ENCODE results near the gene CFAP74. TPM values are rescaled to one million over a fixed set of nuclear protein-coding genes. Genes with fewer than 3 reads are reported as not detected.
A peak's percentile ranks its signal among the peaks of the same experiment; 100 is the strongest.

CFAP74 gene
- total and polyA plus RNA-seq, 9 of the 15 experiments (the other 6 are each of a cell fraction or from before 2014, with no cell fraction given): 0.03 to 0.15 (median 0.05) TPM; not detected in 6

DNA sequence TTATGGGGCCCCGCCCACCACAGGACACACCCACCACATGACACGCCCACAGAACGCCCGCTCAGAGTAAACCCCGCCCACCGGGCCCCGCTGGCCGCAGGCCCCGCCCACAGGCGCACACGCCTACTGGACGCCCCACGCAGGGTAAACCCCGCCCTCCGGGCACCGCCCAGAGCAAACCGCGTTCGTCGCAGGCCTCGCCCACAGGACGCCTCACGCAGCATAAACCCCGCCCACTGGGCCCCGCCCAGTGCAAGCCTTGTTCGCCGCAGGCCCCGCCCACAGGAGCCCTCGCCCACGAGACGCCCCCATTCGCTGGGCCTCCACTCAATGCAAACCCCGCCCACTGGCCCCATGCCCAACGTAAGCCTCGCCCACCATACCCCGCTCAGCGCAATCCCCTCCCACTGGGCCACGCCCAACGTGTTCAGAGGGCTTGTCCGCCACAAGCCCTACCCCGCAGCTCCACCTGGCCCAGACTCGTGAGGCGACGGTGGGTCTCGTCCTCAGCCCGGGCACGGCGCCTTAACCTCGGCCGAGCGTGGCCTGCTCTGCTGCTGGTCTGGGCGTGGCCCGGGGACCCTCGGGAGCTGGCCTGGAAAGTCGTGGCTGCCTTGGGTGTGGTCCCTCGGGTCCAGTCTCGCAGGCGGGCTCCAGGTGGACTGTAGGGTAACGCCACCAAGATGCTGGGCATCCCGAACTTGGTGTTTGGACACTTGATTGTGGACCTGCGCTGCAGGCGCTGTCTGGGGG lies 84.1 kb downstream of the CFAP74 start (continued):
- TF ChIP-seq, protein P1, sequence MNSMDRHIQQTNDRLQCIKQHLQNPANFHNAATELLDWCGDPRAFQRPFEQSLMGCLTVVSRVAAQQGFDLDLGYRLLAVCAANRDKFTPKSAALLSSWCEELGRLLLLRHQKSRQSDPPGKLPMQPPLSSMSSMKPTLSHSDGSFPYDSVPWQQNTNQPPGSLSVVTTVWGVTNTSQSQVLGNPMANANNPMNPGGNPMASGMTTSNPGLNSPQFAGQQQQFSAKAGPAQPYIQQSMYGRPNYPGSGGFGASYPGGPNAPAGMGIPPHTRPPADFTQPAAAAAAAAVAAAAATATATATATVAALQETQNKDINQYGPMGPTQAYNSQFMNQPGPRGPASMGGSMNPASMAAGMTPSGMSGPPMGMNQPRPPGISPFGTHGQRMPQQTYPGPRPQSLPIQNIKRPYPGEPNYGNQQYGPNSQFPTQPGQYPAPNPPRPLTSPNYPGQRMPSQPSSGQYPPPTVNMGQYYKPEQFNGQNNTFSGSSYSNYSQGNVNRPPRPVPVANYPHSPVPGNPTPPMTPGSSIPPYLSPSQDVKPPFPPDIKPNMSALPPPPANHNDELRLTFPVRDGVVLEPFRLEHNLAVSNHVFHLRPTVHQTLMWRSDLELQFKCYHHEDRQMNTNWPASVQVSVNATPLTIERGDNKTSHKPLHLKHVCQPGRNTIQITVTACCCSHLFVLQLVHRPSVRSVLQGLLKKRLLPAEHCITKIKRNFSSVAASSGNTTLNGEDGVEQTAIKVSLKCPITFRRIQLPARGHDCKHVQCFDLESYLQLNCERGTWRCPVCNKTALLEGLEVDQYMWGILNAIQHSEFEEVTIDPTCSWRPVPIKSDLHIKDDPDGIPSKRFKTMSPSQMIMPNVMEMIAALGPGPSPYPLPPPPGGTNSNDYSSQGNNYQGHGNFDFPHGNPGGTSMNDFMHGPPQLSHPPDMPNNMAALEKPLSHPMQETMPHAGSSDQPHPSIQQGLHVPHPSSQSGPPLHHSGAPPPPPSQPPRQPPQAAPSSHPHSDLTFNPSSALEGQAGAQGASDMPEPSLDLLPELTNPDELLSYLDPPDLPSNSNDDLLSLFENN (IDR thresholded peaks at IDR 0.05; ENCODE audit: low read depth in 2 of 2, low read length in 2 of 2): no peak
- TF ChIP-seq, protein P2, sequence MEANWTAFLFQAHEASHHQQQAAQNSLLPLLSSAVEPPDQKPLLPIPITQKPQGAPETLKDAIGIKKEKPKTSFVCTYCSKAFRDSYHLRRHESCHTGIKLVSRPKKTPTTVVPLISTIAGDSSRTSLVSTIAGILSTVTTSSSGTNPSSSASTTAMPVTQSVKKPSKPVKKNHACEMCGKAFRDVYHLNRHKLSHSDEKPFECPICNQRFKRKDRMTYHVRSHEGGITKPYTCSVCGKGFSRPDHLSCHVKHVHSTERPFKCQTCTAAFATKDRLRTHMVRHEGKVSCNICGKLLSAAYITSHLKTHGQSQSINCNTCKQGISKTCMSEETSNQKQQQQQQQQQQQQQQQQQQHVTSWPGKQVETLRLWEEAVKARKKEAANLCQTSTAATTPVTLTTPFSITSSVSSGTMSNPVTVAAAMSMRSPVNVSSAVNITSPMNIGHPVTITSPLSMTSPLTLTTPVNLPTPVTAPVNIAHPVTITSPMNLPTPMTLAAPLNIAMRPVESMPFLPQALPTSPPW (CRISPR knock-in tag; IDR thresholded peaks at IDR 0.05): peak; percentile 36; the same call in 1 of the 2 replicates
- TF ChIP-seq, protein P3, sequence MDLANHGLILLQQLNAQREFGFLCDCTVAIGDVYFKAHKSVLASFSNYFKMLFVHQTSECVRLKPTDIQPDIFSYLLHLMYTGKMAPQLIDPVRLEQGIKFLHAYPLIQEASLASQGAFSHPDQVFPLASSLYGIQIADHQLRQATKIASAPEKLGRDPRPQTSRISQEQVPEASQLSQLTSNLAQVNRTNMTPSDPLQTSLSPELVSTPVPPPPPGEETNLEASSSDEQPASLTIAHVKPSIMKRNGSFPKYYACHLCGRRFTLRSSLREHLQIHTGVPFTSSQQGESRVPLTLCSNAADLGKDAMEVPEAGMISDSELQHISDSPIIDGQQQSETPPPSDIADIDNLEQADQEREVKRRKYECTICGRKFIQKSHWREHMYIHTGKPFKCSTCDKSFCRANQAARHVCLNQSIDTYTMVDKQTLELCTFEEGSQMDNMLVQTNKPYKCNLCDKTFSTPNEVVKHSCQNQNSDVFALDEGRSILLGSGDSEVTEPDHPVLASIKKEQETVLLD (IDR thresholded peaks at IDR 0.05): peak; percentile 42; the same call in 1 of the 2 replicates
- TF ChIP-seq IFI16 (CRISPR knock-in tag; IDR thresholded peaks at IDR 0.05) (no peak), RFX1 (IDR thresholded peaks at IDR 0.05) (no peak), ZNF785 (CRISPR knock-in tag; IDR thresholded peaks at IDR 0.05) (no peak), ZNF165 (CRISPR knock-in tag; IDR thresholded peaks at IDR 0.05; ENCODE audit: borderline replicate concordance) (no peak), NFATC3 (IDR thresholded peaks at IDR 0.05) (no peak), ZBTB17 (CRISPR knock-in tag; IDR thresholded peaks at IDR 0.05) (no peak), RBM39 (optimal IDR thresholded peaks at IDR 0.05; ENCODE audit: low read depth, low read length) (no peak), ZNF134 (CRISPR knock-in tag; conservative IDR thresholded peaks at IDR 0.05) (no peak)
- TF ChIP-seq, protein P4, sequence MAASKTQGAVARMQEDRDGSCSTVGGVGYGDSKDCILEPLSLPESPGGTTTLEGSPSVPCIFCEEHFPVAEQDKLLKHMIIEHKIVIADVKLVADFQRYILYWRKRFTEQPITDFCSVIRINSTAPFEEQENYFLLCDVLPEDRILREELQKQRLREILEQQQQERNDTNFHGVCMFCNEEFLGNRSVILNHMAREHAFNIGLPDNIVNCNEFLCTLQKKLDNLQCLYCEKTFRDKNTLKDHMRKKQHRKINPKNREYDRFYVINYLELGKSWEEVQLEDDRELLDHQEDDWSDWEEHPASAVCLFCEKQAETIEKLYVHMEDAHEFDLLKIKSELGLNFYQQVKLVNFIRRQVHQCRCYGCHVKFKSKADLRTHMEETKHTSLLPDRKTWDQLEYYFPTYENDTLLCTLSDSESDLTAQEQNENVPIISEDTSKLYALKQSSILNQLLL (CRISPR knock-in tag; IDR thresholded peaks at IDR 0.05; ENCODE audit: borderline replicate concordance): no peak
- TF ChIP-seq, protein P5, sequence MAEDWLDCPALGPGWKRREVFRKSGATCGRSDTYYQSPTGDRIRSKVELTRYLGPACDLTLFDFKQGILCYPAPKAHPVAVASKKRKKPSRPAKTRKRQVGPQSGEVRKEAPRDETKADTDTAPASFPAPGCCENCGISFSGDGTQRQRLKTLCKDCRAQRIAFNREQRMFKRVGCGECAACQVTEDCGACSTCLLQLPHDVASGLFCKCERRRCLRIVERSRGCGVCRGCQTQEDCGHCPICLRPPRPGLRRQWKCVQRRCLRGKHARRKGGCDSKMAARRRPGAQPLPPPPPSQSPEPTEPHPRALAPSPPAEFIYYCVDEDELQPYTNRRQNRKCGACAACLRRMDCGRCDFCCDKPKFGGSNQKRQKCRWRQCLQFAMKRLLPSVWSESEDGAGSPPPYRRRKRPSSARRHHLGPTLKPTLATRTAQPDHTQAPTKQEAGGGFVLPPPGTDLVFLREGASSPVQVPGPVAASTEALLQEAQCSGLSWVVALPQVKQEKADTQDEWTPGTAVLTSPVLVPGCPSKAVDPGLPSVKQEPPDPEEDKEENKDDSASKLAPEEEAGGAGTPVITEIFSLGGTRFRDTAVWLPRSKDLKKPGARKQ (CRISPR knock-in tag; IDR thresholded peaks at IDR 0.05): no peak
